Cardiac fibroblast (primary cell): ENCODE results near the gene LIPG.

ENCODE experiments used
- DNase-seq, 2 donors: peaks; one replicate each; pipeline versions ENCODE4 v3.0.0 to v3.0.0-alpha.2; 2010; ENCODE audit warnings: low read depth in 2 of 2
- H3K4me3 ChIP-seq, 2 donors: replicated peaks in 1 of 2; 1 replicate in 1 of 2; 2 replicates in 1 of 2; pipeline ENCODE4 v1.5.1; 2011; ENCODE audit warnings: low read depth in 2 of 2, low read length in 2 of 2, mild to moderate bottlenecking in 2 of 2, moderate library complexity in 1 of 2
- CTCF ChIP-seq: IDR thresholded peaks from one replicate; pipeline ENCODE4 v1.5.1; 2011; ENCODE audit warnings: low read depth, mild to moderate bottlenecking, low read length, inconsistent platforms

Gene LIPG

GRCh38 chr18:49585781-49586663 lies 24.2 kb downstream of the LIPG start:
- no peak for TF ChIP-seq CTCF
- H3K4me3 ChIP-seq, result no peak overlapping the region
- DNase-seq, result no peak

- TF ChIP-seq CTCF, result no peak
- DNase-seq, result no peak
- H3K4me3 ChIP-seq, result no peak overlapping the region
Observed at GRCh38 chr18:49588171-49588570, 26.3 kb downstream of the LIPG start.

DNA sequence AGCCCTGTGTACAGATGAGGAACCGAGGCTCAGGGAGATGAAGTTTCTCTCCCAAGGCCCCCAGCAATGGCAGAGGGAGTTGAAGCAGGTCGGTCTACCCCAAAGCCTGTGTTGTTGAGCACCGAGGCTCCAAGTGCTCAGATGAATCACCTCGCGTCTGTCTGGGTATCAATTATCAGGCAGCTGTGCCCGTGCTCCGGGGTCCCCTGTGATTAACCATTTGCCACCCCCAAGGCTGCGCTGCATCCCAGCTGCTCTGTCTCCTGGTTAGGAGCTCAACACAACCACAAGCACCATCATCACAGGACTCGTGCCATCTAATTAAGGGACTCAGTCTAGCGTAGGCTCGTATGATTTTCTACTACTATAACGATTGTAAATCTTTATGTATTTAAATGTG lies 27.1 kb downstream of the LIPG start:
- no peak for DNase-seq
- no peak overlapping the region for H3K4me3 ChIP-seq
- no peak for TF ChIP-seq CTCF

DNA sequence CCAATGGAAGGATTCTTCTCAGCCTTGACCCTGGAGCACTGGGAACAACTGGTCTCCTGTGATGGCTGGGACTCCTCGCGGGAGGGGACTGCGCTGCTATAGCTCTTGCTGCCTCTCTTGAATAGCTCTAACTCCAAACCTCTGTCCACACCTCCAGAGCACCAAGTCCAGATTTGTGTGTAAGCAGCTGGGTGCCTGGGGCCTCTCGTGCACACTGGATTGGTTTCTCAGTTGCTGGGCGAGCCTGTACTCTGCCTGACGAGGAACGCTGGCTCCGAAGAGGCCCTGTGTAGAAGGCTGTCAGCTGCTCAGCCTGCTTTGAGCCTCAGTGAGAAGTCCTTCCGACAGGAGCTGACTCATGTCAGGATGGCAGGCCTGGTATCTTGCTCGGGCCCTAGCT lies 28.8 kb downstream of the LIPG start:
- no peak overlapping the region for H3K4me3 ChIP-seq
- DNase-seq, result no peak
- no peak for TF ChIP-seq CTCF

DNA sequence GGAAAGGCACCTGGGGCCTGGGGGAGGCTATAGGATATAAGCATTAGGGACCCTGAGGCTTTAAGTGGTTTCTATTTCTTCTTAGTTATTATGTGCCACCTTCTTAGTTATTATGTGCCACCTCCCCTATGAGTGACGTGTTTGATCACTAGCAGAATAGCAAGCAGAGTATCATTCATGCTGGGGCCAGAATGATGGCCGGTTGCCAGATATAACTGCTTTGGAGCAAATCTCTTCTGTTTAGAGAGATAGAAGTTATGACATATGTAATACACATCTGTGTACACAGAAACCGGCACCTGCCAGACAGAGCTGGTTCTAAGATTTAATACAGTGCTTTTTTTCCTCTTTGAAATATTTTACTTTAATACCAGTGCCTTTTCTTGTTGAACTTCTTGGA lies 29.4 kb downstream of the LIPG start:
- TF ChIP-seq CTCF, result no peak
- no peak for DNase-seq
- H3K4me3 ChIP-seq, result no peak overlapping the region

GRCh38 chr18:49591775-49592174 lies 29.9 kb downstream of the LIPG start:
- no peak for TF ChIP-seq CTCF
- DNase-seq, result no peak
- H3K4me3 ChIP-seq, result no peak overlapping the region
